HG02840 (cell line): Measurements from ENCODE around the gene OLIG1.

Experiments used
- ATAC-seq: cut with Tn5 transposase; IDR thresholded peaks from one replicate; pipeline ENCODE4 v1.9.1; 2021; ENCODE audit warnings: mild to moderate bottlenecking, moderate library complexity, moderate number of reproducible peaks; ENCODE audit not compliant: unreplicated experiment, low FRiP score

The OLIG1 gene

GRCh38 chr21:33058957-33059356 lies 11.0 kb upstream of the OLIG1 start:
- no peak for ATAC-seq

GRCh38 chr21:33059380-33059841 lies 10.5 kb upstream of the OLIG1 start:
- ATAC-seq = no peak

DNA sequence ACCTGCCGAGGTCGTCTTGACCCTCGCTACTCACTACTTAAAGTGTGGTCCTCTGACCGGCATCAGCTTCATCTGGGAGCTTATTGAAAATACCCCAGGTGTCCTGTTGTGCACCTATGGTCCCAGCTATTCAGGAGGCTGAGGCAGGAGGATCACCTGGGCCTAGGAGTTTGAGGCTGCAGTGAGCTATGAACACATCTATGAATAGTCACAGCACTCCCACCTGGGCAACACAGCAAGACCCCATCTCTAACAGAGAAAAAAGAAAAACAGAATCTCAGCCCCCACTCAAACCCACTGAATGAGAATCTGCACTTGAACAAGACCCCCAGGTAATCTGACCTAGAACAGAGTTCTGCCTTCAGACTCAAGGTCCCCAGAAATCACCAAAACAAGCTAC lies 8.7 kb upstream of the OLIG1 start:
- no peak for ATAC-seq

DNA sequence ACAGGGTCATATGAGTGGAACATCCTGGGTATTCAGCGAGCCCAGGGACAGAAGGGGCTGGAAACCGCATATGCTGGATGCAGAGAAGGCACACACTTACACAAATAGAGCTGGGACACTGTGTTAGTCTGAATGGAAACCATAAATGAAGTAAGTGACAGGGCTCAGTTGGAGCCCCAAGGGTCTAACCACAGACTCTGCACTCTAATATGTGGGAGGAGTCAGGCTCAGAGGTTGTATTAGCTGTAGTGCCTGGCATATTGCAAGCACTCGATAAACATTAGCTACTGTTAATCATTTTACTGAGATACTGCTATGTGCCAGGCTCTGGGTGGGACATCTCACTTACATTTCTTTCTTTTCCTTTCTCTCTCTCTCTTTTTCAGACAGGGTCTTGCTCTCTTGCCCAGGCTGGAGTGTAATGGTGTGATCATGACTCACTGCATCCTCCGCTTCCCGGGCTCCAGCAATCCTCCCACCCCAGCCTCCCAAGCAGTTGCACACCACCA lies 6.5 kb upstream of the OLIG1 start:
- no peak for ATAC-seq

GRCh38 chr21:33063907-33064622 lies 5.9 kb upstream of the OLIG1 start:
- ATAC-seq = no peak

DNA sequence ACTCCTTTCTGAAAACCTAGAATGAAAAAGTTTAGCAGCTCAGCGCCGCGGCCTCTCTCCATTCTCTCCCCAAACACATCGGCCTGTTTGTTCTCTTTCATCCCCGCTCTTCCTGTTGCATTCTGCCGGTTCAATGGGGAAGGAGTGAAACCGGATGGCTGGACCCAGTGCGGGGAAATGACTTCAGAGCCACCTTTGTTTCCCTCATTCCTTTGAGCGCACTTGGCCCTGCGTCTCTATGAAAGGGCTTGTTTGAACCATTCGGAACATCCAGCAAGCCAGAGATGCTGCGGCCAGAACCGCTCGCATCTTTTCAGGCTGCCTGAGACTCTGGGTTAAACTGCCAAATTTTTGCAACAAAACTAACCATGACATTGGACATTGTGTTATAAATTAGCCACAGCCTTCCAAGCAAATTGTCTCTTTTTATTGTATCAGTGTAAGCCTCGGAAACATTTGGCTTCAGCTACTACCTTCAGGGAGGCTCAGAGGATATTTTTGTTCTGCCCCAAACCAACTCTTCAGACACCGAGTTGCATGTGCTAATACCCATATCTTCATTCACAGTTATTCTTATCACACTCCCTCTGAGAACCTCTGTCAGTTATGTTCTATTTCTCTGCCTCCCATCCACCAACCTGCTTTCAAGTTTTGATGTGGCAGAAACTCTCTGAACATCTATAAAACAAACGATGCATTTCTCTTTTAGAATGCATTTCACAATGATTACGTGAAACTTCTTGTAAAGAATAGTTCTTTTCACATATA lies 5.1 kb upstream of the OLIG1 start:
- no peak for ATAC-seq

DNA sequence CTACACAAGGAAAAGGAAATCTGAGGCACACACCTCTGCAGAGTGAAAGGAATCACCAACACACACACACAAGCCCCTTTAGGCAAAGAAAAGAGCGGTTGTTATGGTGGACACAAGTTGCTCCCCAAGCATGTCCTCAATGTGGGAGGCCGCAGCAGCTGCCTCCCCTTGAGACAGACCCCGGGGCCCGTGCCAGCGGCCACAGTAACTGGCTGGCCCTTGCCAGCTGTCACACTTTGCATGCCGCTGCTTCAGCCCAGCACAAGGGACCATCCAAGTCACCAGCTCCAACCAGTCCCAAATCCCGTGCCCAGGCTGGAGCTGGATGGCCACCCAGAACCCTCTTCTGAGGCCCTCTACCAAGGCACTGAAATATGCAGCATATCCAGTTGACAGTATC lies 2.9 kb upstream of the OLIG1 start:
- no peak for ATAC-seq

GRCh38 chr21:33067457-33067856 lies 2.5 kb upstream of the OLIG1 start:
- ATAC-seq = no peak

GRCh38 chr21:33069243-33069642 lies 698 bp upstream of the OLIG1 start:
- ATAC-seq = no peak

DNA sequence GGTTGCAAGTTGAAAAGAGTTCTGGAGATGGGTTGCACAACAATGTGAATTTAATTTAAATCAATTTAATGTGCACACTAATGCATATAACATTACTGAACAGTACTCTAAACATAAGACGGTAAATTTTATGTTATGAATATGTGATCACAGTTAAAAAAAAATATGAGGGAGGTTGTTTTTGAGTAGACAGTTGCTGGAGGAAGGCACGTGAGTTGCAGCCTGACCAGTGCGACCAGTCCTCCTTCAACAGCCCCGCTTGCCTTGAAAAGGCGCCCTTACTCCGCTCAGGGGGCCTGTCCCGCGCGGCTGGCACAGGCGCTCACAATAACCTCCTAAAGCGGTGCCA lies 322 bp upstream of the OLIG1 start:
- ATAC-seq = no peak

DNA sequence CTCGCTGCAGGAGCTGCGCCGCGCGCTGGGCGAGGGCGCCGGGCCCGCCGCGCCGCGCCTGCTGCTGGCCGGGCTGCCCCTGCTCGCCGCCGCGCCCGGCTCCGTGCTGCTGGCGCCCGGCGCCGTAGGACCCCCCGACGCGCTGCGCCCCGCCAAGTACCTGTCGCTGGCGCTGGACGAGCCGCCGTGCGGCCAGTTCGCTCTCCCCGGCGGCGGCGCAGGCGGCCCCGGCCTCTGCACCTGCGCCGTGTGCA lies 730 bp downstream of the OLIG1 start:
- ATAC-seq = no peak

DNA sequence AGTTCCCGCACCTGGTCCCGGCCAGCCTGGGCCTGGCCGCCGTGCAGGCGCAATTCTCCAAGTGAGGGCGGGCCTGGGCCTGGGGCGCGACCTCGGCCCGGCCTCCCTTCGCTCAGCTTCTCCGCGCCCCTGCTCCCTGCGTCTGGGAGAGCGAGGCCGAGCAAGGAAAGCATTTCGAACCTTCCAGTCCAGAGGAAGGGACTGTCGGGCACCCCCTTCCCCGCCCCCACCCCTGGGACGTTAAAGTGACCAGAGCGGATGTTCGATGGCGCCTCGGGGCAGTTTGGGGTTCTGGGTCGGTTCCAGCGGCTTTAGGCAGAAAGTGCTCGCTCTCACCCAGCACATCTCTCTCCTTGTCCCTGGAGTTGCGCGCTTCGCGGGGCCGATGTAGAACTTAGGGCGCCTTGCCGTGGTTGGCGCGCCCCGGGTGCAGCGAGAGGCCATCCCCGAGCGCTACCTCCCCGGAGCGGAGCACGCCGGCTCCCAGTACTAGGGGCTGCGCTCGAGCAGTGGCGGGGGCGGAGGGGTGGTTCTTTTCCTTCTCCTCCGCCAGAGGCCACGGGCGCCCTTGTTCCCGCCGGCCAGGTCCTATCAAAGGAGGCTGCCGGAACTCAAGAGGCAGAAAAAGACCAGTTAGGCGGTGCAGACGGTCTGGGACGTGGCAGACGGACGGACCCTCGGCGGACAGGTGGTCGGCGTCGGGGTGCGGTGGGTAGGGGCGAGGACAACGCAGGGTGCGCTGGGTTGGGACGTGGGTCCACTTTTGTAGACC lies 1.2 kb downstream of the OLIG1 start:
- no peak for ATAC-seq

DNA sequence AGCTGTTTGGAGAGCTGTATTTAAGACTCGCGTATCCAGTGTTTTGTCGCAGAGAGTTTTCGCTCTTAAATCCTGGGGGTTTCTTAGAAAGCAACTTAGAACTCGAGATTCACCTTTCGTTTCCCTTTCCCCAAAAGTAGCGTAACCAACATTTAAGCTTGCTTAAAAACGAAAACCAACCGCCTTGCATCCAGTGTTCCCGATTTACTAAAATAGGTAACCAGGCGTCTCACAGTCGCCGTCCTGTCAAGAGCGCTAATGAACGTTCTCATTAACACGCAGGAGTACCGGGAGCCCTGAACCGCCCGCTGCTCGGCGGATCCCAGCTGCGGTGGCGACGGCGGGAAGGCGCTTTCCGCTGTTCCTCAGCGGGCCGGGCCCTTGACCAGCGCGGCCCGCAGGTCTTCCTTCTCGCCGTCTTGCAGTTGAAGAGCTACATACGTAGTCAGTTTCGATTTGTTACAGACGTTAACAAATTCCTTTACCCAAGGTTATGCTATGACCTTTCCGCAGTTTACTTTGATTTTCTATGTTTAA lies 1.9 kb downstream of the OLIG1 start:
- no peak for ATAC-seq

- no peak for ATAC-seq
Observed at GRCh38 chr21:33073636-33074035, 3.7 kb downstream of the OLIG1 start.

DNA sequence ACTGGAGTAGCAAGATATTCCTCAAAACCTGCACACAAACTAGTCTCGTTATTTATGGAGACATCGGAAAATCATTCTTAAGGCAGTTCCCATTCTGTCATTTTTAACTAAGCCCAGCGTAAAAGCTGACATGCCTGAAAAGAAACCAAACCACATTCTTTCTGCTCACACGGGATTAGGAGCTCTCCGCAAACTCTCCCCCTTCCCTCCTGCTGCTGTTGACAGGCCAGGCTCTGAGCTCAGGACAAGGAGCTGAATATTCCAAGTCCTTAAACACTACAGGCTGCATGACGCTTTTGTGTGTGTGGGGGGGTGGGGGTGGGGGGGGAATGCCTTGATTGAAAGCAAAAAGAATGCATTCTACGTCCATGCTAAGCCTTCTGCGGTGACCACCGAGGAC lies 5.2 kb downstream of the OLIG1 start:
- ATAC-seq = no peak

GRCh38 chr21:33075596-33076195 lies 5.8 kb downstream of the OLIG1 start:
- ATAC-seq = no peak

- ATAC-seq = no peak
Observed at GRCh38 chr21:33076600-33077329, 6.8 kb downstream of the OLIG1 start.

GRCh38 chr21:33078907-33079582 lies 9.1 kb downstream of the OLIG1 start:
- peak; percentile 97 for ATAC-seq

GRCh38 chr21:33080376-33080775 lies 10.4 kb downstream of the OLIG1 start:
- no peak for ATAC-seq

DNA sequence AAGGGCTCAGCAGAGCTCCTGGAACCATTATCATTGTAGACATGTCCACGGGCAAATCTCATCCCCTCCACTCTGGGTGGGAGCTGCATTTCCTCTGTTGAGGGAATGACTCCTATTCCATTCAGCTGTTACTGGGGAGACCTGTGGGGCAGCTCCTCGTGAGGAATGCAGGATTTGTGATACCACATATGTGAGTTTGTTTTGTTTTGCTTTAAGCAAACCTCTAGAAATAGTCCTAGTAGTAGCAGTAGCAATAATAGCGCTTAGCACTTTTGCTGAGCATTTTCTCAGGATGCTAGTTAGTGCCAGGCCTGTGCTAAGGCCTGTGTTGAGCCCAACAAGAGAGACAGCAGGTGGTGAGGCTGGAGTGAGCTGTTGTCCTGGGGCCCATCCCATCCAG lies 10.8 kb downstream of the OLIG1 start:
- no peak for ATAC-seq
